ENCODE results near the gene YTHDF1.

- TF ChIP-seq CTCF (IDR thresholded peaks at IDR 0.05) (peak in 2 of 6 experiments; percentile 11 to 46), POLR2A (IDR thresholded peaks at IDR 0.05) (no peak)
Observed at GRCh38 chr20:63186528-63187316, 29.2 kb downstream of the YTHDF1 start.

Measured in esophagus squamous epithelium (tissue), 4 donors.